Thyroid gland (tissue), 4 donors: ENCODE data around the gene WDR7. TPM values are rescaled to one million over a fixed set of nuclear protein-coding genes. Genes with fewer than 3 reads are reported as not detected.

Experiments
- DNase-seq, 2 donors: peaks; one replicate each; pipeline ENCODE4 v3.0.0-alpha.2; 2019
- H3K27ac ChIP-seq, 3 donors: fragments of 200-600 bp; sonication (generic); 1 replicate in 2 of 3; 2 replicates in 1 of 3; pipeline ENCODE4 v1.5.1; 2016 to 2019; ENCODE audit warnings: mild to moderate bottlenecking in 1 of 3, moderate library complexity in 1 of 3
- H3K27me3 ChIP-seq: fragments of 200-600 bp; sonication (generic); one replicate; pipeline ENCODE4 v1.5.1; 2019
- H3K36me3 ChIP-seq, 2 donors: fragments of 200-600 bp; sonication (generic); one replicate each; pipeline ENCODE4 v1.5.1; 2016 to 2019
- H3K4me1 ChIP-seq, 2 donors: fragments of 200-600 bp; sonication (generic); one replicate each; pipeline ENCODE4 v1.5.1; 2017 to 2019
- H3K4me3 ChIP-seq, 3 donors: fragments of 200-600 bp; sonication (generic); replicated peaks in 1 of 3; 1 replicate in 2 of 3; 2 replicates in 1 of 3; pipeline ENCODE4 v1.5.1; 2016; ENCODE audit warnings: mild to moderate bottlenecking in 1 of 3
- H3K9me3 ChIP-seq: fragments of 200-600 bp; sonication (generic); one replicate; pipeline ENCODE4 v1.5.1; 2017
- CTCF ChIP-seq, 6 experiments: fragments of 200-600 bp in 3 of 6; fragments of 450-650 bp in 3 of 6; sonication (generic) in 3 of 6; IDR thresholded peaks; one replicate each; pipeline ENCODE4 v1.5.1; 2016 to 2019; ENCODE audit warnings: antibody characterized with exemption in 6 of 6, mild to moderate bottlenecking in 2 of 6, inconsistent platforms in 1 of 6, moderate library complexity in 1 of 6
- POLR2A ChIP-seq, 2 donors: fragments of 450-650 bp; IDR thresholded peaks; one replicate each; pipeline ENCODE4 v1.6.1; 2017; ENCODE audit warnings: antibody characterized with exemption in 2 of 2, mild to moderate bottlenecking in 2 of 2, moderate library complexity in 1 of 2
- WGBS, 2 donors: methylation state at CpG; one replicate each; pipeline ENCODE4 v1.1.5; 2017; 5-methylcytosine and 5-hydroxymethylcytosine counted together
- intact Hi-C: fragments of 100-400 bp; cut with DNase I; formaldehyde crosslinking; loops from one replicate; pipeline ENCODE4 v1.15.1; 2023
- total RNA-seq, 4 donors: library from RNA; depleted of rRNA; stranded (reverse); fragments of >200 nt; gene quantifications; one replicate each; pipeline ENCODE4 v1.2.3, GENCODE V29; 2016

Gene WDR7
- total RNA-seq, 4 donors from 2014 or later: 42.0 to 88.8 (median 49.6) TPM

GRCh38 chr18:56661360-56662062 is 10.4 kb downstream of the WDR7 start:
- TF ChIP-seq CTCF (IDR thresholded peaks at IDR 0.05): no peak
- no peak for TF ChIP-seq POLR2A (IDR thresholded peaks at IDR 0.05)
- H3K27me3 ChIP-seq: no peaks in the 10 kb centered on the region
- H3K9me3 ChIP-seq: no peaks in the 10 kb centered on the region
- no peaks in the 10 kb centered on the region for H3K4me1 ChIP-seq
- no peak overlapping the region for H3K4me3 ChIP-seq
- no peak for DNase-seq
- intact Hi-C loops: no loop called here
- H3K36me3 ChIP-seq: no peaks in the 10 kb centered on the region
- H3K27ac ChIP-seq: no peak overlapping the region
- WGBS, 2 donors: 37 to 40% methylated on average over 2 of the region's 2 CpGs

GRCh38 chr18:56662063-56662408 is 10.9 kb downstream of the WDR7 start:
- H3K36me3 ChIP-seq: no peaks in the 10 kb centered on the region
- intact Hi-C loops: no loop called here
- no peaks in the 10 kb centered on the region for H3K27me3 ChIP-seq
- no peaks in the 10 kb centered on the region for H3K4me1 ChIP-seq
- no peaks in the 10 kb centered on the region for H3K9me3 ChIP-seq
- WGBS, 2 donors: 46 to 47% methylated on average over 4 of the region's 4 CpGs
- H3K4me3 ChIP-seq: no peak overlapping the region
- DNase-seq: no peak
- no peak overlapping the region for H3K27ac ChIP-seq
- TF ChIP-seq POLR2A (IDR thresholded peaks at IDR 0.05) (no peak), CTCF (IDR thresholded peaks at IDR 0.05) (no peak)

GRCh38 chr18:56662502-56662901 is 11.3 kb downstream of the WDR7 start:
- no peak for TF ChIP-seq POLR2A (IDR thresholded peaks at IDR 0.05)
- TF ChIP-seq CTCF (IDR thresholded peaks at IDR 0.05): no peak
- intact Hi-C loops: no loop called here
- Histone ChIP-seq H3K4me3 (no peak overlapping the region), H3K4me1 (no peaks in the 10 kb centered on the region), H3K27me3 (no peaks in the 10 kb centered on the region), H3K27ac (no peak overlapping the region), H3K9me3 (no peaks in the 10 kb centered on the region), H3K36me3 (no peaks in the 10 kb centered on the region)
- no peak for DNase-seq
- WGBS, 2 donors: 76 to 83% methylated on average over 5 of the region's 5 CpGs

- H3K9me3 ChIP-seq: no peaks in the 10 kb centered on the region
- H3K4me1 ChIP-seq: no peaks in the 10 kb centered on the region
- 97% methylated on average over 2 of the region's 2 CpGs for WGBS, 2 donors
- TF ChIP-seq CTCF (IDR thresholded peaks at IDR 0.05) (no peak), POLR2A (IDR thresholded peaks at IDR 0.05) (no peak)
- H3K4me3 ChIP-seq: no peak overlapping the region
- no peaks in the 10 kb centered on the region for H3K27me3 ChIP-seq
- no peaks in the 10 kb centered on the region for H3K36me3 ChIP-seq
- DNase-seq: no peak
- no peak overlapping the region for H3K27ac ChIP-seq
- intact Hi-C loops: no loop called here
These were observed 11.7 kb downstream of the WDR7 start for GRCh38 chr18:56662902-56663301.

- no peak for TF ChIP-seq POLR2A (IDR thresholded peaks at IDR 0.05)
- TF ChIP-seq CTCF (IDR thresholded peaks at IDR 0.05): no peak
- Histone ChIP-seq H3K4me3 (no peak overlapping the region), H3K36me3 (no peaks in the 10 kb centered on the region), H3K9me3 (no peaks in the 10 kb centered on the region), H3K4me1 (no peaks in the 10 kb centered on the region), H3K27me3 (no peaks in the 10 kb centered on the region), H3K27ac (no peak overlapping the region)
- 79 to 81% methylated on average over 8 of the region's 8 CpGs for WGBS, 2 donors
- intact Hi-C loops: no loop called here
- DNase-seq: no peak
These were observed 21.2 kb downstream of the WDR7 start for GRCh38 chr18:56672391-56672790.
